HG03175 (cell line): ENCODE data around the gene KRT86.

Source experiments
- ATAC-seq: cut with Tn5 transposase; IDR thresholded peaks from one replicate; pipeline ENCODE4 v1.9.1; 2021; ENCODE audit warnings: mild to moderate bottlenecking, moderate library complexity; ENCODE audit not compliant: unreplicated experiment

KRT86 gene

DNA sequence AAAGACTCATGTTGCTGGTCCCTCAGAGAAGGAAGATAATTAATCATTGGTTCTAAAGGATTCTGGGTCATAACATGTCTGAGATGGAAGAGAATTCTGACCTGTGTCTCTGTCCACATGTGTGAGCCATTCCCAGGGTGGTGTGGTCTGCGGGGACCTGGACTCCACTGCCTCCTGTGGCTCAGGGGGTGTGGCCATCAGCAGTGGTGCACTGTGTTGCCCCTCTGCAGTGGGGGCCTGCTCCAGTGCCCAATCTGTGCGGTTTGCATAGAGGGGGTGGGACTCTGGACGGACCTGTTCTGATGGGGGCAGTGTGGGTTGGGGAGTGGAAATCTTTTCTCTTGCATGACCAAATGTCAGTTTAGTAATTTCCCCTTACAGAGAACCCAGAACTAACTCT, 79.3 kb downstream of the KRT86 start:
- ATAC-seq: no peak

GRCh38 chr12:52354200-52354599, 79.8 kb downstream of the KRT86 start:
- ATAC-seq: no peak

DNA sequence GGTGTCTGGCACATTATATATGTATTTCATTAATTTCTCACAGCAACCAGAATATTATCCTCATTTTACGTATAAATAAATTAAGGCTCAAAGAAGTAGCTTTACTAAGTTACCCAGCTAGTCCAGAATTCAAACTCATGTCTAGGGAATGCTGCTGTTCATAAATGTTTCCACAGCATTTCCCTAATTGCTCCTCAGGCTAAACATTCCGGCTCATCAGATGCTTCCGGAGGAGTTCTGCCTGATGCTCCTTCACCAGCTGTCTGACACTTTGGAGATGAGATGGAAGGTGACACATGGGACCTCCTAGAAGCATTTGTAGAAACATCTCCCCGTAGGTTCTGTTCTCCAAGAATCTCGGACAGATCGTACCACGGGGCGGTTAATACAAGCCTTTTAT, 80.7 kb downstream of the KRT86 start:
- ATAC-seq: no peak

DNA sequence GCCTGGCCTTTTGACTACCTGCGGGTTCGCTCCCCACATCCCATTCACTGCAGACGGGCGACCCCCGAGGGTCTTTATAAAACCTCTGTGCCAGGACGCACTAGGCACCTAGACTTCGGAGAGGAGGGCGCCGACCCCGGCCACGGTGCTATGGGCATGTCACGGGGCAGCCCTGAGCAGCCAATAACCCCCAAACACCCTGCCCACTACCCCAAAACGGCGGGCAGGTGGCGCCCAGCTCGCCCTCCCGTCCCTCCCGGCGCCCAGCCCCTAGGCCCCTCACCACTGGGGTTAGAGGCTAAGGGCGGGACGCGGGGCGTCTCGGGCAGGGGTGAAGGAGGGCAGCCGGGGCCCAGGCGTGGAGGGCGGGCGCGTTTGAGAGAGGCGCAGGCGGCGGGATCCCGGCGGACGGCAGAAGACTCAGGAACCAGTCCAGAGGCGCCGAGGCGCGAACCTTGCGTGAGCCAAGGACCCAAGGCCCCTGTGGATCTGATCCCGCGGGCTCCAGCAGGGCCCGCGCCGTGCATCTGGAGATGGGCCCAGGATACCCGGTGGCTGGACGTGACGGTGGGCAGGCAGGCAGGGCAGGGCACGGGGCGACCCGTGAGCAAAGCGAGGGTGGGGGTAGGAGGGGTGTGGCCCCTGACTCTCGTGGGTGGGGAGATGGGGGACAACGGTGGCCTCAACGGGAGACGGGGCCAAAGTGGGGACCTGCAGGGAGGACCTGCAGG, 81.8 kb downstream of the KRT86 start:
- no peak for ATAC-seq

DNA sequence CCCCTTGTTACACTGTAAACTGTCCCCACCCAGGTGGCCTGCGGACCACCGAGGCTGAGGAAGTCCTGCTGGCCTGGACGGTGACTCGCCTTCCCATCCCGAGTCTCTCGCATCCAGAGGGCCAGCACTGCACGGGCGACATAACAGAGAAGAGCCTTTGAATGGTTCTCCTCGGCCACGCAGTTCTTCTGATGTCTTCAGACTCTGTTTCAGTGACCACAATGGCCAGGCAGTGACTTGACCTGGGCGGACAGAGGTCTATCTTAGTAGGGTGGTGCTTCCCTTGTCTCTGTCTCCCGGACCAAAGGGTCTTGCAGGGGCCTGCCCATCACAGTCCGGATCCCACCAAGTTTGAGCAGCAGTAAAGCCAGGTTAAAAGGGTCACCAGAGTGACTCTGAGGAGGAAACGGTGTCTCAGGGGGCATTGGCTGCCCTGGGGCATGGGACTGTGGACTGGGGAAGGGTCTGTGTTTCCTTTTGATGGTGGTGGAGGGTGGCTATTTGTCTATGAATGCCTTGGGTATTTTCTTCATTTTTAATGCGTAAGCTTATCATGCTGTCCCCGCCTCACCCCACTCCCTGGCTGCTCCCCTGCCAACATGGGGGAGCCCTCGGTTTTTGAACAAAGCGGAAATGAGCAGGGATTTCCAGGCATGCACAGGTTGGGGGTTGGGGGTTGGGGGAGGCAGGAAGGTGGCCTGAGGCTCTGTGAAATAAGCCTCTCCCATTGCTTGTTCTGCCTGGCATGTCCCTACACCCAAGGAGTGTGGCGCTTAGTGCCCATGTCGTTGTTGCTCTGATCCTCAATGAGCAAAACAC, 82.5 kb downstream of the KRT86 start:
- no peak for ATAC-seq
